Mesothelial cell of epicardium (in vitro differentiated cells): Measurements from ENCODE around the gene LRP5. TPM values are rescaled to one million over a fixed set of nuclear protein-coding genes. Genes with fewer than 3 reads are reported as not detected.
"Not testable (repeated sequence)": the region's sequence is repeated elsewhere in the genome, so short reads cannot be mapped to it uniquely, and the experiment has no call there.

Source experiments
- DNase-seq, 2 experiments: peaks; one replicate each; pipeline ENCODE4 v3.0.0; 2021; ENCODE audit warnings: low spot score in 2 of 2; ENCODE audit not compliant: unreplicated experiment in 2 of 2
- H3K27ac Mint-ChIP-seq: 2 replicates; pipeline ENCODE4 v1.8.0; 2021; ENCODE audit warnings: mixed read lengths
- H3K27me3 Mint-ChIP-seq: 2 replicates; pipeline ENCODE4 v1.8.0; 2021; ENCODE audit warnings: low read depth, mixed read lengths
- H3K36me3 Mint-ChIP-seq: 2 replicates; pipeline ENCODE4 v1.8.0; 2021; ENCODE audit warnings: mixed read lengths
- H3K4me1 Mint-ChIP-seq: 2 replicates; pipeline ENCODE4 v1.8.0; 2021; ENCODE audit warnings: mixed read lengths
- H3K4me3 Mint-ChIP-seq: 2 replicates; pipeline ENCODE4 v1.8.0; 2021; ENCODE audit warnings: mild to moderate bottlenecking, moderate library complexity, mixed read lengths
- H3K9me3 Mint-ChIP-seq: 2 replicates; pipeline ENCODE4 v1.8.0; 2021; ENCODE audit warnings: mixed read lengths
- total RNA-seq: library from RNA; stranded (reverse); gene quantifications from 3 replicates; pipeline ENCODE4 v1.2.1, GENCODE V29; 2021
- TF ChIP-seq, protein P1 (sequence below): fragments of 200-600 bp; sonication (generic); IDR thresholded peaks from one replicate; pipeline ENCODE4 v1.5.0; 2021; ENCODE audit warnings: antibody characterized with exemption; ENCODE audit not compliant: unreplicated experiment

LRP5 gene
- total RNA-seq, 1 donor from 2014 or later: 72.5 TPM

DNA sequence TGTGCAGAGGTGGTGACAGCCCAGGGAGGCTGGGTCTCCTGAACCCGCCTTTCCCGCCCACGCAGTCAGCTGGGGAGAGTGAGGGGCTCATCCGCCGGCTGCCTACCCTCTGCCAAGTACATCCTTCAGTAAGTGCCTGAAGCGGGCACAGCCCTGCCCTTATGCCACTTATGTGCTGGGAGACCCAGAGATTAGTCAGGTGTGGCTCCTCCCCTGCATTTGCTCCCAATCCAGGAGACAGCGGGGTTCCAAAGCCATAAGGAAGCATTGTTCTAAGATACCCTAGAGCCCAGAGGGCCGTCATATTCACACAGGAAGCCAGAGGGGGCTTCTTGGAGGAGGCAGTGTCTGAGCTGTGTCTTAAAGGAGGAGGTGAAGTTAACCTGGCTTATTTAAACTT, 142.4 kb downstream of the LRP5 start:
- H3K36me3 Mint-ChIP-seq: peaks cover 4% of the 10 kb centered on the region
- H3K27ac Mint-ChIP-seq: no peak overlapping the region
- no peaks in the 10 kb centered on the region for H3K4me1 Mint-ChIP-seq
- no peak overlapping the region for H3K4me3 Mint-ChIP-seq
- no peaks in the 10 kb centered on the region for H3K9me3 Mint-ChIP-seq
- DNase-seq: no peak
- TF ChIP-seq, protein P1, sequence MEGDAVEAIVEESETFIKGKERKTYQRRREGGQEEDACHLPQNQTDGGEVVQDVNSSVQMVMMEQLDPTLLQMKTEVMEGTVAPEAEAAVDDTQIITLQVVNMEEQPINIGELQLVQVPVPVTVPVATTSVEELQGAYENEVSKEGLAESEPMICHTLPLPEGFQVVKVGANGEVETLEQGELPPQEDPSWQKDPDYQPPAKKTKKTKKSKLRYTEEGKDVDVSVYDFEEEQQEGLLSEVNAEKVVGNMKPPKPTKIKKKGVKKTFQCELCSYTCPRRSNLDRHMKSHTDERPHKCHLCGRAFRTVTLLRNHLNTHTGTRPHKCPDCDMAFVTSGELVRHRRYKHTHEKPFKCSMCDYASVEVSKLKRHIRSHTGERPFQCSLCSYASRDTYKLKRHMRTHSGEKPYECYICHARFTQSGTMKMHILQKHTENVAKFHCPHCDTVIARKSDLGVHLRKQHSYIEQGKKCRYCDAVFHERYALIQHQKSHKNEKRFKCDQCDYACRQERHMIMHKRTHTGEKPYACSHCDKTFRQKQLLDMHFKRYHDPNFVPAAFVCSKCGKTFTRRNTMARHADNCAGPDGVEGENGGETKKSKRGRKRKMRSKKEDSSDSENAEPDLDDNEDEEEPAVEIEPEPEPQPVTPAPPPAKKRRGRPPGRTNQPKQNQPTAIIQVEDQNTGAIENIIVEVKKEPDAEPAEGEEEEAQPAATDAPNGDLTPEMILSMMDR: no peak
- H3K27me3 Mint-ChIP-seq: no peaks in the 10 kb centered on the region

DNA sequence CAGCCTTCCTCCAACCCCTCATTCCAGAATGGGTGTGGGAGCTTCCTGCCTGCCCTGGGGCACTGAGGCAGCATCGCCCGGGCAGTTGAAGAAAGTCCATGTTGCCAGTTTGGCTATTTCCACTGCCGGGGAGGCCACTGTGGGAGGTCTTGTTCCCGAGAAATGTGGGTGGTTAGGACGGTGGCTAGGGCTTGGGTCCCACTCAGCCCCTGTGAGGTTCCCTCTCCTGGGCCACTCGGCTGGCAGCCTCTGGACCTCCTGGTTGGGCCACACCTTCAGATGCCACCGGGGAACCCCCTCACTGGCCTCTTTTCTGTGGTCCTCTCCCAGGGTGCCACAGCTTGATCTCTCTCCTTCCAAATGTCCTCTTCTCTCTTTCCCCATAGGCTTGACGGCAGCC, 143.1 kb downstream of the LRP5 start:
- H3K4me3 Mint-ChIP-seq: no peak overlapping the region
- H3K27me3 Mint-ChIP-seq: no peaks in the 10 kb centered on the region
- peaks cover 2% of the 10 kb centered on the region for H3K4me1 Mint-ChIP-seq
- no peaks in the 10 kb centered on the region for H3K36me3 Mint-ChIP-seq
- no peak overlapping the region for H3K27ac Mint-ChIP-seq
- no peak for DNase-seq
- H3K9me3 Mint-ChIP-seq: no peaks in the 10 kb centered on the region
- TF ChIP-seq, protein P1: no peak

DNA sequence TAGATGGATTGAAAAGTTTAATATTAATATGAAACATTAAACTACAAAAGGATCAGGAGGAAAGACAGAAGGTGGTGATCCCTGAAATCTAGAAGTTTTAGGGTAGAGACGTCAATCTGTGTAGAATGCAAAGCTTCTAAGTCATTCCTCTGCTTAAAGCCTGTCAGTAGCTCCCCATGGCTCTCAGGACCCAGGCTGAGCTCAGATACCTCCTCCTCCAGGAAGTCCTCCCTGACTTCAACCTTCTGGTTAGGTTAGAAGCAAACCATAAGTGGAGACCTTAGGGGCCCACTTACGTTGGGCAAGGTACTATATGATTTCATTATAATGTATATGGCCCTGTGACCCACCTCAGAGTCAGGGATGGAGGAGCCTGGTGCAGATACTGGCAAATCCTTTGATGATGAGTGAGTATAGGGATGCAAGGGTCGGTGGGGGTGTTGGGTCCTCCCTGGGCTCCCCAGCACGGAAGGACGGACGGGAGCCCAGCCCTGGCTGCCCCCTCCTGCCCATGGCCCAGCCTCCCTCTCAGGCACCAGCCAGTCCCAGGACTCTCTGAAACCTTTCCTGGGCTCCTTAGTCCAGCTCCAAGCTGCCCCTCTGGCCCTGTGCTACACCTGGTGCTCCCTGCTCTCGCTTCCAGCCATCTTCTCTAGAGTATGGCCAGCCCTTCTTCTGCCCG, 145.0 kb downstream of the LRP5 start:
- TF ChIP-seq, protein P1: no peak
- H3K27ac Mint-ChIP-seq: no peak overlapping the region
- H3K36me3 Mint-ChIP-seq: no peaks in the 10 kb centered on the region
- DNase-seq: no peak
- H3K4me1 Mint-ChIP-seq: peaks cover 12% of the 10 kb centered on the region
- H3K9me3 Mint-ChIP-seq: no peaks in the 10 kb centered on the region
- no peak overlapping the region for H3K4me3 Mint-ChIP-seq
- H3K27me3 Mint-ChIP-seq: no peaks in the 10 kb centered on the region

DNA sequence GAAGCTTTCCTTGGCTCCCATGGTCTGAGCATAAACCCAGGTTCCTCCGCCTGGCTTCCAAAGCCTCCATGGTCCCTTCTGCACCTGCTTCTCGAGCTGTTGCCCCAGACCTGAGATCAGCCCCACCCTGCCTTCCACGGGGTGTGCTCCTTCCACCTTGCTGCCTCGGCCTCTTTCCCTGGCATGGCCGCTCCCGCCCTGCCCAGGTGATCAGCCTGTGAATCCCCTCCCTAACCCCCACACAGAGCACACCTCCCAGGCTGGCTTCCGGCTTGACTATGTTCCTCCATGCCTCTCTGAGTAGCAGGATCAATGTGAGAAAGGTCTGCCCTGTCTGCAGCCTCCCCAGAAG, 145.5 kb downstream of the LRP5 start:
- peaks cover 17% of the 10 kb centered on the region for H3K4me1 Mint-ChIP-seq
- TF ChIP-seq, protein P1: no peak
- H3K27me3 Mint-ChIP-seq: no peaks in the 10 kb centered on the region
- no peaks in the 10 kb centered on the region for H3K36me3 Mint-ChIP-seq
- peak overlapping the region; percentile 71 for H3K27ac Mint-ChIP-seq
- H3K4me3 Mint-ChIP-seq: peak overlapping the region; percentile 24
- no peak for DNase-seq
- no peaks in the 10 kb centered on the region for H3K9me3 Mint-ChIP-seq

DNA sequence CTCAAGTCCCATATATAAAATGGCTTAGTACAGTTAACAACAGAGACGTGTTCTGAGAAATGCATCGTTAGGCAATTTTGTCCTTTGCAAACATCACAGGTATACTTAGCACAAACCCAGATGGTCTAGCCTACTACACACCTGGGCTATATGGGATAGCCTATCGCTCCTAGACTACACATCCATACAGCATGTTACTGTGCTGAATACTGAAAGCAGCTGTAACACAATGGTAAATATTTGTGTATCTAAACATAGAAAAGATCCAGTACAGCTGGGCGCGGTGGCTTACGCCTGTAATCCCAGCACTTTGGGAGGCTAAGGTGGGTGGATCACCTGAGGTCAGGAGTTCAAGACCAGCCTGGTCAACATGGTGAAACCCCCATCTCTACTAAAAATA, 145.9 kb downstream of the LRP5 start:
- peak overlapping the region; percentile 24 for H3K4me3 Mint-ChIP-seq

DNA sequence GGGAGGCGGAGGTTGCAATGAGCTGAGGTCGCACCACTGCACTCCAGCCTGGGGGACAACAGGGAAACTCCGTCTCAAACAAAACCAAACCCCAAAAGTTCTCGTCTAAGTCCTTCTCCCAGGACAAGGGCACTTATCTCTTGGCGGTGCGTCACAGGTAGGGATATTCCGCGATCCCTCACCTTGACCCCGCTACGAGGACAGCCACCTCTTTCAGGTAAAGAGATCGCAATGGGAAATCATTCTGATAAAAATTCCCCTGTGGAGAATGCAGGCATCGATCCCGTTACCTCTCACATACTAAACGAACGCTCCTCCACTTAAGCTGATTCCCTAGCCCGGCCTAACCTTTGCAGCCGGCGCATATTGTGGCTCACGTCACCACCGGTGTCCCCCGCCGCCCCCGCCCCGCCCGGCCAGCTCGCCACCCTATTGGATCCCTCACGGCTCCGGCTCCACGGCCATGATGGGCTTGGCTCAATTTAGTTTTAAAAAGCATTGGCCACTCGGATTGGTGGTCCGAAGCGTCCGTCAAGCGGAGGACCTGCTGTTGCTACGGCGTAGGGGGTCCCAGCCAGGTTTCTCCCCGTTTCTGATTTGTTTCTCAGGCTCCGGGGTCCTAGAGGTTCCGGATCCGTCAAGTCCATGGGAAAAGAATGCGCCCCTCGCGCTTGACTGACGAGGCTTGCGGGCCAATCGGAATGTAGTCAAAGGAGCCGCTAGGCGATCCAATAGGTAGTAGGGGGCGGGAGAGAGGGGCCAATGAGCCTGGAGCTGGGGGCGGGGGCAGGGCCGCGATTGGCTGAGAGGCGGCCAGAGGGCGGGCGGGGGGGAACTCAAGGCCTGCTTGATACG, 147.7 kb downstream of the LRP5 start:
- peak overlapping the region; percentile 70 for H3K4me3 Mint-ChIP-seq

More for the DNA sequence above, 145.9 kb downstream of the LRP5 start:
- H3K9me3 Mint-ChIP-seq, H3K36me3 Mint-ChIP-seq, DNase-seq, H3K27me3 Mint-ChIP-seq: not testable (repeated sequence)
- Mint-ChIP-seq H3K27ac (peak overlapping the region; percentile 71), H3K4me1 (peaks cover 19% of the 10 kb centered on the region)

More for the DNA sequence above, 147.7 kb downstream of the LRP5 start:
- no peaks in the 10 kb centered on the region for H3K36me3 Mint-ChIP-seq
- peak overlapping the region; percentile 89 for H3K27ac Mint-ChIP-seq
- H3K27me3 Mint-ChIP-seq: no peaks in the 10 kb centered on the region
- TF ChIP-seq, protein P1: no peak
- peak; percentile 97 for DNase-seq
- H3K9me3 Mint-ChIP-seq: no peaks in the 10 kb centered on the region
- H3K4me1 Mint-ChIP-seq: peaks cover 32% of the 10 kb centered on the region
